Activated CD4-positive, alpha-beta T cell treated with anti-CD3 and anti-CD28 coated beads for 1 hour (primary cell): ENCODE results near the gene OR9Q1.

ENCODE experiments used
- DNase-seq: peaks from one replicate; pipeline ENCODE4 v3.0.0-alpha.2; 2020

The OR9Q1 gene

DNA sequence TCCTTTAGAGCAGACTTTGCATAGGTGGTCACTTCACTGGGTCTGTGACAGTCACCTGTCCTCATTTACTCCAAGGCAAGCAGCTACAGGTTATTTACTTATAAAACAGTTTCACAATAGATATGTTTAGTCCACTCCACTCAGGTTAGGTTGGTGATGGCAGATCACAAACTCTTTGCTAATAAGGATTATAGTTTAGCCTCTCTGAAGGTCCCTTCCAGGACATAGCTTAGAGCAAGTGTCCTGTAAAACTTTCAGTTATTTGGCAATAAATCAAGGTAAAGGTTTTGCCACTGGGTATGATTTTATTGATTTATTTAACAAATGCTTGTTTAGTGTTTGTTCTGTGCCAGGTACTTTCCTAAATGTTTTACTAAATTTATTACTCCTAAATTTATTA, 15.9 kb downstream of the OR9Q1 start:
- DNase-seq, result no peak

DNA sequence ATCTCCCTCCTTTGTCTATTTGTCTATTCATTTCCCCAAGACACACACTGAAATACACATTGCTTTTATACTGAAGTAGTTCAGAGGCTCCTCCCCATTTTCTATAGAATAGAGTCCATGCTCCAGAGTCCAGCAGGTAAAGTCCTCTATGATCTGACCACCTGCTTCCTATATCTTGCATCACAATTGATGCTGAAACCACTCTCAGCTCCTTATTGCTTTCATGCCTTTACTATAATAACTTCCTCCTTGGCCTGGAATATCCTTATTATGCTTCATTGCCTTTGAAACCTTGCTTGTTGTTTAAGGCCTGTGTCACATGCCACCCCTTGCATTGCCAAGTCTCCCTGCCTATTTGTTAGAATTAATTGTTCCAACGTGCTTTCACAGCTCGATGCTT, 19.7 kb downstream of the OR9Q1 start:
- DNase-seq, result no peak

DNA sequence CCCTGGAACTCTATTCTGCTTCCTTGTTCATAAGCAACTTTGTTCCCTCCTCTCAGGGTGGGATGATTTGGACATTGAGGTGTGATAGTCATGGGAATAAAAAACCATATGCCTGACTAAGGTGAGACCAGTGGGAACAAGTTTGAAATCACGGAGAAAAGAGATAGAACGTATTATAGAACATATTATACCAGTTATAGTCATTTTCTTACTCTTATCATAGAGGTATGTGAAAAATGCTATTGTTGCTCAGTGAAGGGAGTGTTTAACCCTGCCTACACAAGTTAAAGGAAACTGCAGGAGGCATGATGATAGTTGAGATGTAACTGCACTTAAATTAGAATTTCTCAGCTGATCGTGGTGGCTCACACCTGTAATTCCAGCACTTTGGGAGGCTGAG, 22.6 kb downstream of the OR9Q1 start:
- no peak for DNase-seq

DNA sequence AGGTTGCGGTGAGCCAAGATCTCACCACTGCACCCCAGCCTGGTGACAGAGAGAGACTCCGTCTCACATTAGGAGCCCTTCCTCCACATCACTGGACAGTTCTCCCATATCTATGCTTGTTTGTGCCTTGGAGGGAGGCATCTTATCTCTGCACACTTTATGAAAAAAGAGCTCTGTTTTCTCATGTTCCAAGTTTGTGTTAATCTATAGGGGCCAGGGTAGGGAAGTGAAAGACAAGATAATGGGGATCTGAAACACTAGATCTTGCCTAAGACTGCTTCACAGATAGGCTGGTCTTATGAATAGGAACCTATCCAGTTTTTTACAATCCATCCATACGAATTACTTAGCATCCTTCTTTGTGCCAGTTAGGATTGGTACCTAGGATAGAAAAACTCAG, 24.1 kb downstream of the OR9Q1 start:
- DNase-seq, result no peak

DNA sequence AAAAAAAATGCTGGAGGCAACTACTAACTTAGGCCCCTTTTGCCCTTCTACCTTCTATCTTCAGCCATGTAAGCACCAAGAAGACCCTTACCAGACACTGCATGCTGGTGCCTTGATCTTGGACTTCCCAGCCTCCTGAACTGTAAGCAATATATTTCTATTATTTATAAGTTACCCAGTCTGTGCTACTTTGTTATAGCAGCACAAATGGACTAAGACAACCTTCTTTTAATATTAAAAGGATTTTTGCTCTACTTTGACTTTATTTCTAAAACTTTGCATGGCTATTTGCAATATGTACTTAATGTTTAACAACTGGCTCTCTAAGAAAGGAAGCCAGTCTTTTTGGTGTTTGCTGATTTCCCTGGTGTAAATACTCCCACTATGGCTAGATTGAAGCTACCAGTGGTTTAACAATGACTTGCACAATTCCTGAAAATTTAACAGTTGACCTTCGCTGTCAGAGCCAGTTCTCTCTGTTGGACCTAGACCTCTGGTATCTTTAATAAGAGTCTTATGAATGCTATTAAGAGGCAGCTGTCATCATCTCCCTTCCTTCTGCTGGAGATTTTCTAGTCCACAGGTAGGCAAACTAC, 32.2 kb downstream of the OR9Q1 start:
- no peak for DNase-seq

DNA sequence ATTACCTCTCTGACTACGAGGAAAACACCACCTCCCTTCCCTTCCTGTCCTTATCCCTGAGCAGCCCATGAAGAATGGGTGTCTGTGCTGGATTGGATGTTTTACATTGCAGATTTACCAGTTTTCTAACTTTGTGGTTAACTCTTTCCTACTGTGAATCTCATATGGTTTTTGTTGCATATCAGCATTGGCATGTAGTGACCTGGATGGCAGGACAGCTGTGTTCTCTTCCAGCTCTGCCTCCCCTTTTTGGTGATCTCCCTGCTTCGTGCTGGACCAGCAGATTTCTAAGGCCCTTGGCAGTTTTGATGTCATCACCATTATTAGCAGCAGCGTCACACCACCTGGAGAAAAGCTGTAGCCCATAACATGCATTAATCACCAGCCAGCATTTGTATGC, 33.8 kb downstream of the OR9Q1 start:
- no peak for DNase-seq

DNA sequence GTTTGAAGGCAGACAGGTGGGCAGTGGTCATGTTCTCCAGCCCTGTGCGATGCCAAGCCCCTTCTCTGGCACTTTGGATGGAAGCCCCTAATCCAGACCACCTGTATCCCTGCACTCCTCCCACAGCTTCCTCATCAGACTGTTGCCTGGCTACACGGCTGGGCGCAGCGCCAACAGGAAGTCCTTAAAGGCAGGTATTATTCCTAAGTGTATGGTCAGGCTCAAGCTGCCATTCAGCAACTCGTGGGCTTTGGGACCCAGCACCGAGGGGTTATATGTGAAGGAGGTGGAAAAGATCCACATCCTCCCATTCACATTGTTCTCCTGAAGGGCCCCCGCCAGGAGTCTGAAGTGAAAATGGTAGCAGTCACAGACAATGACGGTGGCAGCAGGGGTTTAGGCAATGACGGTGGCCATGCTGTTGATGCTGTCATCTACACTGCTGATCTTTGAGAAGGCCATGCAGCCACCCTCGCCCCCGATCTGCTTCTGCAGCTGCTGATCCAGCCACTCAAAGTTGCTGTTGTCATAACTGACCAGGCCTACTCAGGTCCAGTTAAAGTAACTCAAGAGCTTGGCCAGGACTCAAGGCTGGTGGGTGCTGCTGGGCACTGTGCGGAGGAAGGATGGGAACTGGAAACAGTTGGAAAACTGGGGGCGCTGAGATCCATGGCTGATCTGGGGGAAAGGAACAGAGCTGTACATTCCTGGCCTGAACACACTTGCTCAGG, 34.8 kb downstream of the OR9Q1 start:
- no peak for DNase-seq

- DNase-seq, result no peak
These were observed 35.3 kb downstream of the OR9Q1 start for GRCh38 chr11:58059007-58059350.

- DNase-seq, result no peak
These were observed 36.9 kb downstream of the OR9Q1 start for GRCh38 chr11:58060535-58060934.

DNA sequence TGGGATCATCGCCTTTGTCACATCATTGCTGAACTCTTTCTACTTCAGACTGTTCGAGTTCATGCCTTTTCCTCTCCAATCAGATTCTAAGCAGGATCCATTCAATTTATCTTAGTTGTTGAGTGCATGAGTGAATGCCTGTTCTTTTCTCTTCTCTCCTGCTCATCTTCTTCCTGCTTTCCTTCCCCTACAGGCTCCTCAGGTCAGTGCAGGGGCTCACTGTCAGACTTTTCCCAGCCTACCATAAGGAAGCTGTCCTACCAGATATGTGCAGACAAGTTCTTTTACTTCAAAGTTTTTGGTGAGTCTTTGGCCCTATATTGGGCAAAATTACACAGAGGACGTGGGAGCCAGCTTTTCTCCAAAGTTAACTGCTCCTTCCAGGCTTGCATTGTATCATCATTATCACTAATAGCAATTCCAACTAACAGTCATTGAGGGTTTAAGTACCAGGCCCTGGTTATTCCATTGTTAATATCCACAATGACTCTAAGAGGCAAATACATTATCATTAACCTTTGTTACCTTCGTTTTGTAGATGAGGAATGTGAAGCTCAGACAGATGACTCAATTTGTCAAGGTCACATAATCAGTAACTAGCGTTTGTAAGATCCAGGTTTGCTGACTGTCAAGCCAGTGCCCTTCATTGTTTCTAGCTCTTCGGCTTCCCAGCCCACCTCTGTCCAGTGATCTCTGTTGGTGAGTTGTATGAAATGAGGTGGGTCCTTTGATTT, 37.4 kb downstream of the OR9Q1 start:
- no peak for DNase-seq

GRCh38 chr11:58061813-58062212, 38.1 kb downstream of the OR9Q1 start:
- DNase-seq, result no peak

GRCh38 chr11:58067685-58068084, 44.0 kb downstream of the OR9Q1 start:
- DNase-seq, result no peak

GRCh38 chr11:58068655-58069054, 45.0 kb downstream of the OR9Q1 start:
- no peak for DNase-seq

- DNase-seq, result no peak
These were observed 46.9 kb downstream of the OR9Q1 start for GRCh38 chr11:58070585-58070984.

DNA sequence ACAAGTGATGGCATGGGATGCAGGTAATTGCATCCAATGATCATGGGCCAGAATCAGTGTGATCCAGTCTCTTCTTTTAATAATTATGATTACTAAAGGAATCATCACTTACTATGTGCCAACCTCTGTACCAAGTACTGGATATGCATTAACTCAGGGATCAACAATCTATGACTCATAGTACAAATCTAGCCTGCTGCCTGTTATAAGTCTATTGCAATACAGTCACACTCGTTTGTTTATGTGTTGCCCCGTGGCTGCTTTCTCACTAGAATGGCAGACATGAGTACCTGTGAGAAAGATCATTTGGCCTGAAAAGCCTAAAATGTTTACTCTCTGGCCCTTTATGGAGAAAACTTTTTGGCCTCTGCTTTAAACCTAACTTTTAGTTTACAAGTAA, 52.1 kb downstream of the OR9Q1 start:
- DNase-seq, result no peak

DNA sequence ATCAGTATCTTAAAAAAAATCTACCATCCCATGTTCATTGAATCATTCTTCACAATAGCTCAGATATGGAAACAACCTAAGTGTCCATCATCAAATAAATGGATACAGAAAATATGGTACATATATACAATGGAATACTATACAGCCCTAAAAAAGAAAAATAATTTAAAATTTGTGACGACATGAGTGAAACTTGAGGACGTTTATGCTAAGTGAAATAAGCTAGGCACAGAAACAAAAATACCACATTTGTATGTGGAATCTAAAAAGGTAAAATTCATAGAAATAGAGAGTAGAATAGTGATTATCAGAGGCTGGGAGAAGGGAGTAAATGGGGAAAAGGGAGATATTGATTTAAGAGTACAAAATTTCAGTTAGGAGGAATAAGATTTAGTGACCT, 62.8 kb downstream of the OR9Q1 start:
- DNase-seq, result no peak

DNA sequence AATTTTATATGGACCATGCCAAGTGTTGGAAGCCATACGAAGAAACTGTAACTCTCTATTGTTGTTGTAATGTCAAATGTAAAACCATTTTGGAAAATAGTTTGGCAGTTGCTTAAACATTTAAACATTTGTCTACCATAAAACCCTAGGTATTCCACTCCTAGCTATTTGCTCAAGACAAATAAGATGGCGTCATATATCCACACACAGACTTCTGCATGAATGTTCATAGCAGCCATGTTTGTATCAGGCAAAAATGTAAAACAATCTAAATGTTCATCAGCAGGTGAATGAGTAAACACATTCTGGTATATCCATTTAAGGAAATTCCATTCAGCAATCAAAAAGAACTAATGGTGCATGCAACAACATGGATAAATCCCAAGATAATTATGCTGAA, 73.8 kb downstream of the OR9Q1 start:
- no peak for DNase-seq

DNA sequence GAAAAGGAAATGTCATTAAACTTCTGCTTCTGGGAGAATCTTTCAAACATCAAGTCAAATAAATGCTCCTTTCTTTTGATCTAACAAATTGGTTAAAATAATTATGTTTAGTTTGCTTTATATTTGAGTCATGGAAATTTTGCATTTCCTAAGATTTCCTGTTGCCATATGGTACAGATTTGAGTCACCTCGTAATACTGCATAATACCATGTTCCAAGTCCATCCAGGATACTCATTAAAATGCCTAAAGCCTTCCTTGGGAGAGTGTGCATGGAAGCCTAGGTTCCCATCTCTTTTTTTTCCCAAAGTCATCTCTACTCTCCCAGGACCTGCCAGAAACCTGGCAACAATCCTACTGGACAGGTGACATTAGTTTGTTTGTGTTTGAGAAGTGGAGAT, 97.4 kb downstream of the OR9Q1 start:
- no peak for DNase-seq

GRCh38 chr11:58125469-58125868, 101.8 kb downstream of the OR9Q1 start, which contains the start of gene OR9I1:
Gene OR9I1 (minus strand): TSS chr11:58125530. CDS start chr11:58119444, 6,086 bp downstream.
- DNase-seq, result no peak

DNA sequence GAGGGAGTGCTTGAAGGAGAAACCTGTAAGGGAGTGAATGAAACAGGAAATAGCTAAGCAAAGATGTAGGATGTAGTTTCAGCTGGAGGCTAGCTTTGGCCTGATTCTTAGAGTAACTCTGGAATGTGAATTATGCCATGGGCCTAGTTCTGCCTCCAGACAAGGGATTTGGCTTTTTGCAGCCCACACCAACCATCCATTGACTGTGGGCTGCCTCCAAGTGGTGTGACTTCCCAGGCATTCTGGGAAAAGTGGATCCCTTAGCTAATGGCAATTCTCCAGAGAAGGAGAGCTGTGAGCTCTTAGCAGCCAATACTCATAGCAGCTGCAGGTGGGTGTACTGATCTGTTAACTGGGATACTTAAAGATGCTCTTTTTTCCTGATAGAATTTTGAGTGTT, 103.7 kb downstream of the OR9Q1 start:
- no peak for DNase-seq

- DNase-seq, result no peak
These were observed 109.8 kb downstream of the OR9Q1 start for GRCh38 chr11:58133309-58134076.

DNA sequence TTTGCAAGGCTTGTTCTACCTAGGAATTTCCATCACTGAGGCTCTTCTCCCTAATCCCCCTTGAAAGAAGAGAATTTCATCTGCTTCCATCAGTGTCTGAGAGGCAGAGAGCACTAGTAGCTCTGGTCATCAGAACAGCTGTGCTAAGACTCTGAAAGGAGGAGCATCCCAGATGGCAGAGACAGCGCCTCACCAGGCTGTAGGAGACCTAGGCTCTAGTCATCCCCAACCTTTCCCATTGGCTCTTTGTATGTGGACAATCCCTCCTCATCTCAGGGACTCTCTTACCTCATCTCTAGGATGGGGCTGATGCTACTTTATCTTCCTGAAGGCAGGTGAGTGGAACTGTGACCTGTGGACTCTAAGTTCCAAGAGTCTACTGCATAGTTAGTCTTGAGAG, 110.5 kb downstream of the OR9Q1 start:
- no peak for DNase-seq

DNA sequence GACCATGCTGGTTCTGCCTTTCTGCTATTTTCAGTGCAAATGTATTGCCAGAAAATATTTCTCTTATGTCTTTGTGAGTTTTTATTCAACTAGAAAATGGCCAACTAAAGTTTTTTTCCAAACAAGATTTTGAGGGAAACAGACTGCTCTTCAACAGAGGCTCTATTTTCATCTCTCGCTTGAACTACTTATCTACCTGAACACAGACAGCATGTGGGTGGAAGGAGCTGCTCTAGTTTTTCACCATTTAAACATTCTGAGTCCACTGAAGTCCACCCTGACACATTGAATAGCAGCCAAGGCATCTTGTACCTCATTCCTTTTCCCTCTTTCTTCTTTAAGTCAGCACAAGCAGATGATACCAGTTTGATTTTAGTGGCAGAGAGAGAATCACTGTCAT, 111.5 kb downstream of the OR9Q1 start:
- no peak for DNase-seq

- DNase-seq, result no peak
These were observed 119.1 kb downstream of the OR9Q1 start for GRCh38 chr11:58142761-58143160.
